Transverse colon (tissue), 4 donors: ENCODE measurements around the gene ANKH.

Experiments
- CTCF ChIP-seq, 5 experiments: fragments of 200-600 bp in 3 of 5; fragments of 450-650 bp in 2 of 5; sonication (generic) in 3 of 5; IDR thresholded peaks; 1 replicate in 2 of 5; 2 replicates in 3 of 5; pipeline ENCODE4 v1.5.1; 2016 to 2017; ENCODE audit warnings: antibody characterized with exemption in 5 of 5, inconsistent platforms in 3 of 5, mild to moderate bottlenecking in 2 of 5, moderate library complexity in 1 of 5
- EP300 ChIP-seq: sonication (generic); formaldehyde crosslinking; IDR thresholded peaks from one replicate; pipeline ENCODE4 v1.6.1; 2017; ENCODE audit warnings: antibody characterized with exemption, low read depth
- POLR2A ChIP-seq: fragments of 450-650 bp; IDR thresholded peaks from one replicate; pipeline ENCODE4 v1.6.1; 2016; ENCODE audit warnings: antibody characterized with exemption, mild to moderate bottlenecking, moderate library complexity
- POLR2AphosphoS5 ChIP-seq, 3 donors: sonication (generic); formaldehyde crosslinking; IDR thresholded peaks; one replicate each; pipeline ENCODE4 v1.6.1; 2016; ENCODE audit warnings: antibody characterized with exemption in 3 of 3

- TF ChIP-seq CTCF (IDR thresholded peaks at IDR 0.05) (no peak), POLR2A (no peak), POLR2AphosphoS5 (IDR thresholded peaks at IDR 0.05) (no peak), EP300 (no peak)
These were observed 214.7 kb downstream of the ANKH start for GRCh38 chr5:14656898-14657297.
